Forelimb muscle (tissue), 1 donor: ENCODE results near the gene STK16. TPM values are rescaled to one million over a fixed set of nuclear protein-coding genes. Genes with fewer than 3 reads are reported as not detected.
"Not testable (repeated sequence)": the region's sequence is repeated elsewhere in the genome, so short reads cannot be mapped to it uniquely, and the experiment has no call there.

Source experiments
- DNase-seq: peaks from one replicate; pipeline ENCODE4 v3.0.0-alpha.2; 2013; ENCODE audit warnings: low read depth
- polyA plus RNA-seq: library from polyadenylated mRNA; unstranded; fragments of 120-200 nt; gene quantifications from one replicate; pipeline ENCODE4 v1.2.1, GENCODE V29; 2013; ENCODE audit not compliant: insufficient read length

STK16 gene
- polyA plus RNA-seq, 1 donor: 15.0 TPM

GRCh38 chr2:219243291-219243761 lies 2.0 kb upstream of the STK16 start:
- DNase-seq: no peak

GRCh38 chr2:219244789-219245147 lies 511 bp upstream of the STK16 start:
- no peak for DNase-seq

- DNase-seq: no peak
These were observed 586 bp downstream of the STK16 start for GRCh38 chr2:219245899-219246230.

- DNase-seq: no peak
These were observed 1.3 kb downstream of the STK16 start for GRCh38 chr2:219246559-219246958.

DNA sequence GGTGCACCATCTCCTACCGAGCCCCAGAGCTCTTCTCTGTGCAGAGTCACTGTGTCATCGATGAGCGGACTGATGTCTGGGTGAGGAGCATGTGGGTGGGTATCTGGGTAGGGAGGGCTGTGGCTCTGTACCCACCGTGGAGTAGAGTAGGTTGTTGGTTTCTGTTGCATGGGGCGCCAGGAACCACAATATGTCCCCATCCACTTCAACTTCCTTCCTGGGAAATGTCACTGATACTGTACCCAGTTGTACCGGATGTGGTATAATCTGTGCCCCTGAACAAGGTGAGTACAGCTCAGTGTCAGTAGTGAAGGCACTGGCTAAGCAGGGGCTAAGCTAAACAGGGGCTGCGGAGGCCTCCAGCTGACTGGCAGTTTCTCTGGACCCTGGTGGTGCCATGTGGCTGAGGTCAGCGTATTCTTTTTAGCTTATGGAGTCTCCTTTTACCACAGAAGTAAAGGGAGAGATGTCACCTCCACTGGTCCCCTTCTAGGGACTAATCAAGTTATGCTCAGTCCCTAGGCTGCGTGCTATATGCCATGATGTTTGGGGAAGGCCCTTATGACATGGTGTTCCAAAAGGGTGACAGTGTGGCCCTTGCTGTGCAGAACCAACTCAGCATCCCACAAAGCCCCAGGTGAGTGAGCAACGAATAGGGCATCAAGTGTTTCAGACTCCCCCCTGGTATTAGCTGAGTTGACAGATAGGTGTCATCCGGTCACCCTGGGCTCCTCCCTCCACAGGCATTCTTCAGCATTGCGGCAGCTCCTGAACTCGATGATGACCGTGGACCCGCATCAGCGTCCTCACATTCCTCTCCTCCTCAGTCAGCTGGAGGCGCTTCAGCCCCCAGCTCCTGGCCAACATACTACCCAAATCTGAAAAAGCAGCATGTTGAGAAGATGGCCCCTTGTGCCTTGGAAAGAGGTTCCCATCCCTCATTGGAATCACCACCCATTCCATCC lies 2.7 kb downstream of the STK16 start:
- no peak for DNase-seq

DNA sequence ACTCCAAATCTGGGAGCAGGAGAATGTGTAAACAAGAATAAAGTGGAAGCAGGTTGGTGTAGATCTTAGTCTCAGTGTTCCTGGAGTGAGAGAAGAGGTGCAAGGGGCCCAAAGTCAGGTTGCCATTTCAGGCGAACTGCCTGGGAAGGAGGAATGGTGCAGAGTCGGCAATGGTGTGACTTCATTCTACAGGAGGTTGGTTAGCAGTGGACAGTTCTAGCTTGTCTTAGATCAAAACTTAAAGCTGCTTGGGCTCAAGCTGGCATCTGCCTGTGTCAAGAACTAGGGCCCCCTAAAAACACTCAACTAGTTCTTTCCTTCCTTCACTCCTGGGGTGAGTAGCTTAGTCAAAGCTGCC lies 3.5 kb downstream of the STK16 start:
- no peak for DNase-seq

DNA sequence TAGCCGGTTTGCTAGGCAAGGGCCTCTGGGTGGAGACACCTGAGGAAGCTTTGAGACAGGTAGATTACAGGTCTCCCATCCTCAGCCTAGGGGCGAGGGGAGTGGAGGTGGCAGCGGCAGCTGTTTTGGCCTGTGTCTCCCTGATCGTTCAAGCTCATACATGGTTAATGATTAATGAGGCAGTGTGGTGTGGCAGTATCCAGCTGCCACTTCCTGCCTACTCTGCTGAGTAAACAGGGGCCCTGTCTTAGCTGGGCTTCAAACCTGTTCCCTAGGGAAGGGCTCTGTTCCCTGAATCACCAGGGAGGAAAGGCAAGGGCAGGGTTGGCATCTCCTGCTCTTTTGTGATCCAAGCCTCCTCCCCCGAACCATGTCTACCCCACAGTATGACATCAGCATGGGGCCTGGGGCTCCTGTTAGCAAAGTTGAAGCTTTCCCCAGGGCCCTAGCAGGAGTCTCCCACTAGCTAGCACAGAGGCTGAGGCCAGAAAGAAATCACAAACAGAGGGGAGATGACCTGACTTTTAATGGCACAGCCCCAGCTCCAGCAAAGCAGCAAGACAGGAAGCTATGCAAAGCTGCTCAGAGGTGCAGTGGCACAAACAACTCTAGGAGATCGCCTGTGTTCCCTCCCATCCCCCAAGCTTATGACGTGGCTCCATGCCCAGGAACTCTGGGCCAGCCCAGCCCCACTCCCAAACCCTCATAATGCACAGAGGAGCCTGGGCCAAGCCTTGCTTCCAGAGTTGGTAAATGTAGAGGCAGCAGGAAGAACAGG lies 4.1 kb downstream of the STK16 start:
- DNase-seq: no peak

DNA sequence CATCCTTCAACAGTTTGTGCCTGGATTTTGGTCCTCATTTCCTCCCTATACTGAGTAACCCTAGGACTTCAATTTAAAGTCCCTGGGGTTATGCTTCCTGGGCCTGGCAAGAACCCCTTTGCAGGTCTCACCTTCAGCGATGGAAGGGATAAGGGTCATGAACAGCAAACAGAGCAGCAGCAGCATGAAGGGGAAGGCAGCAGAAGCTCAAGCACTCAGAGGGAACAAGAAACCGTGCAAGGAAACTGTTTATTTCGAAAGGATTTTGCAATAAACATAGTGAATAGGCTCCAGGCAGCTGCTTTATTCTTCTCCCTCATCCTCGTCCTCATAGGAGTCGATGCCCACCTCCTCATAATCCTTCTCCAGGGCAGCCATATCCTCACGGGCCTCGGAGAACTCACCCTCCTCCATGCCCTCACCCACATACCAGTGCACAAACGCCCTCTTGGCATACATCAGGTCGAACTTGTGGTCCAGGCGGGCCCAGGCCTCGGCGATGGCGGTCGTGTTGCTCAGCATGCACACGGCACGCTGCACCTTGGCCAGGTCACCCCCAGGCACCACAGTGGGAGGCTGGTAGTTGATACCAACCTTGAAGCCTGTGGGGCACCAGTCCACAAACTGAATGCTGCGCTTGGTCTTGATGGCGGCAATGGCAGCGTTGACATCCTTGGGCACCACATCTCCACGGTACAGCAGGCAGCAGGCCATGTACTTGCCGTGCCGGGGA lies 4.9 kb downstream of the STK16 start:
- DNase-seq: no peak

DNA sequence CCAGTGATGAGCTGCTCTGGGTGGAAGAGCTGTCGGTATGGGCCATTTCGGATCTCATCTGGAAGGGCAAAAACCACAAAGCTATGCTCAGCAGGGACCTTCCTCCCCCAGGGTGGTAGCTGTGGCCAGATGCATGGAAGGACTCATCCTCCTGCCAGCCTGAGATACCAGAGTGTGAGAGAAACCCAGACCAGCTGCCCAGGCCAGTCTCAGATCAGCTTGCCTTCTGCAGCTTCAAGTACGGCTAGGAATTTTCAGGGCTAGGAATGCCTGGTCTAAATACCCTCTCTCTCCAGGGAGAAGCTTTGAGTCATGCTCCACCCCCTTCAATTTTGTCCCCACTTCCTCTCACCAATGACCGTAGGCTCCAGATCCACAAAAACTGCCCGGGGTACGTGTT lies 6.4 kb downstream of the STK16 start:
- DNase-seq: no peak

- DNase-seq: no peak
These were observed 6.8 kb downstream of the STK16 start for GRCh38 chr2:219252084-219252483.

DNA sequence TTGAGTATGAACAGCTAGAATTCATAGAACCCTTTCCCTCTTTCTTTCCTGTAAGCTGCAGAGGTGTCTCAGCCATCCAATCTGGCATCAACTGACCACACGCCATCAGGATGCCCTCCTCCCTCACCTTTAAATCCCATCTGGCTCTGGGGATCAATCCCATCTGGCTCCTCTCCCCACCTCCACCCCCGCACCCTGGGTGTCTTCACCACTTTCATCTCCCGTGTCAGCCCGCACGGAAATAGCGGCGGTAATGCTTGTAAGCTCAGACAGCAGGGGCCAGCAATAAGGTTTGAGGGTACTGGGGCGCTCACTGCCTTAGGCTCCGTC lies 7.3 kb downstream of the STK16 start:
- no peak for DNase-seq

- no peak for DNase-seq
These were observed 7.8 kb downstream of the STK16 start, which contains the start of gene TUBA4B for GRCh38 chr2:219252900-219253752. Gene TUBA4B, plus strand, starts transcription at chr2:219253243. Its CDS starts 165 bp downstream, at chr2:219253408.

DNA sequence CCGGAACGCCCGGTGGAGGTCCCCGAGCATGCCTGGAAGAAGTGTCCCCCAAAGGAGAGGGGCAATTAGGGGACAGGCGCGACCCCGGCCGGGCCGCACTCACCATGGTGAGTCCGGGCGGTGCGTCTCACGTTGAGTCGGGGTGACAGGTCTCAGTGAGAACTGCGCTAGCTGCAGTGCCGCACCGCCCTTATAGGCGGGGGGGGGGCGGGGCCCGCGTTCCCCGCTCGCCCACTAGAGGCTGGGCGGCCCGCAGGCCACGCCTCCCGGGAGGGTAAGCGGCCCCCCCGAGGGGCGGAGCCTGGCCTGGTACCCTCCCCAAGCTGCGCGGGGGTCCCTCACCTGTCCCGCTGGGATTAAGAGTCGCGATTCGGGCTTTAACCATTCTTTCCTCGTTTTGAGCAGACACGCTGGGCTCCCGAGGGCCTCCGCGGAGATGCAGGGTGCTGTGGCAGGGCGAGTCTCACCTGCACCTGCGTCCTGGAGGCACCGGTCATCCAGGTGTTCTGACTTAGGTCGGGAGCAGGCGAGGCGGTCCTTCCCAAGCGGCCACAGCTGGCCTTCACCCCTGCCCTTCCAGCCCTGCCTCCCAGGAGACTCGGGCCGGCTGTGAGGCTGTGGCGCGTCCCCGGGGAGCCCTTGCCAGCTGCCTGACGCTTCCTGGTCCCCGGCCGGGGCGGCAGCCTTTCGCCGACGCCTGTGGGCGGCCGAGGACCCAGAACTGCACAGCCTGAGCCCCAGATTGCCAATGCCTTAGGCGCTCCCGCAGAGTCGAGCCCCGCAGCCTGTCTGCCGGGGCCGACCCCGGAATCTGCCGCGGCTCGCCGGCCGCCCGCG lies 8.7 kb downstream of the STK16 start, which contains the start of gene TUBA4A:
TUBA4A (minus strand) TSS at position 166 of the 837 bp plus-strand sequence; CDS start at position 106, 60 bp downstream.
- DNase-seq: no peak

GRCh38 chr2:219254590-219255201 lies 9.4 kb downstream of the STK16 start:
- no peak for DNase-seq

GRCh38 chr2:219258942-219259341 lies 13.7 kb downstream of the STK16 start:
- DNase-seq: not testable (repeated sequence)

DNA sequence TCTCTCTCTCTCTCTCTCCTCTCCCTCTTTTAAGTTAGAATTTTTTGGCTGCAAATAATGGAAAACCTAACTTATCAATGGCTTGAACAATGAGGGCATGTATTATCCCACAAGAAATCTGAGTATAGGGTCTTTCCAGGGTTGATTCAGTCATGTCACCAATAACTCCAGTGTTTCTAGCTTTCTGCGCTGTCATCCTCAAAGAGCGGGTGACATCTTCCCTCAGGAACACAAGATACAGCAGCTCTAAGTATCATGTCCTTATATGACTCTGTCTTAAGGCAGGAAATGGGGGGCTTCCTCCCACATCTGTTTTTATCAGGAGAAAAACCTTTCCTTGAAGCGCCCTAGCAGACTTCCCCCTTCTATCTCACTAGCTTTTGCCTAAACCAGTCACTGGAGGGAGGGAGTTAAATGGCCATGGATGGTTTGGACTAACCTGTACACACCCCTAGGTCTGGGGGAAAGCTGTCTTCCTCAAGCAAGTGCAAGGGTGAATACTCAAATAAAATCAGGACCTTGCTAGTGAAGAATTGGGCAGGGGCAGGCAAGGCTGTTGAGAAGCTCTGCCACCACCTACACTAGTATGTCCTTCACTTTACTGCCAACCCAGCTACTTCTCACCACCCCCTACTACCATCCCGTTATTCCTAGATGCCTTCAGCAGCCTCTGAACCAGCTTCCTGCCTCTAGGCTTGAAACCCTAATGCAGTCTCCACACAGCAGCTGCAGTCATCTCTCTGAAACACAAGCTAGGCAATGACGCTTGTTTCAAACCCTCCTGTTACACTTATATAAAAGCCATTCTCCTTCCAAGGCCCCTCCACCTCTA lies 16.0 kb downstream of the STK16 start:
- no peak for DNase-seq

DNA sequence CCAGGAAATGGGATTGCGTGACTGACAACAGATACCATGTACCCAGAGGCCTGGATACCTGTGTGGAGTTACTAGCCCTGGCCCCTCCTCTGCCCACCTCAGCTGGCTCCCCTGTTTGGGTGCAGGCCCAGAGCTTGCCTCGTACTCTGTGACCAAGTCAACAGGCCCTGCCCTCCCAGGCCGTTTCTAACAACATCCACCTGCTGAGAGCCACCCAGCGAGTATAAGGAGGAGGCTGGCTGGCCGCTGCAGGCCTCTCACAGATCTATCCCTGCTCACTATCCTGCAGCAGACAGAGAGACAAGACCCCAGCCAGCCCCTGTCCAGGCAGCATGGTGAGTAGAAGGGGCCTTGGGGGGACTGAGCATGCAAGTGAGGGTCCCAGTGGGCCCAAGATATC lies 21.0 kb downstream of the STK16 start:
- DNase-seq: no peak

DNA sequence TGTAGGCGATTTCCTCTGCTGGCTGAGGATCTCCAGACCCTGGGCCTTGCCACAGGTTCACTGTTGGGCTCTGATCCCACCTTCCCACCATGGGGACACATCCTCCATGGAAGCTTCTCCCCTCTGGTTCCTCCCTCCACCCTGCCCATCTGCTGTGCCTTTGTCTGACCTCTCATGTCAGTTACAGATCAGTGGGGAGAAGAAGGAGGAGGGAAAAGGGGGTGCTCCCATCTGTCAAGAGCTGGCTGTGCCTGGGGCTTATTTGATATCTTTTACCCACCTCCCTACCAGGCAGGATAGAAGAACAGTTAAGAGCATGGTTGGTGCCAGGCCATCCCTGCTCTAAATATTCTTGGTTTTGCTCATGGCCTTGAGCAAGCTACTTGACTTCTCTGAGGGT lies 21.6 kb downstream of the STK16 start:
- no peak for DNase-seq

DNA sequence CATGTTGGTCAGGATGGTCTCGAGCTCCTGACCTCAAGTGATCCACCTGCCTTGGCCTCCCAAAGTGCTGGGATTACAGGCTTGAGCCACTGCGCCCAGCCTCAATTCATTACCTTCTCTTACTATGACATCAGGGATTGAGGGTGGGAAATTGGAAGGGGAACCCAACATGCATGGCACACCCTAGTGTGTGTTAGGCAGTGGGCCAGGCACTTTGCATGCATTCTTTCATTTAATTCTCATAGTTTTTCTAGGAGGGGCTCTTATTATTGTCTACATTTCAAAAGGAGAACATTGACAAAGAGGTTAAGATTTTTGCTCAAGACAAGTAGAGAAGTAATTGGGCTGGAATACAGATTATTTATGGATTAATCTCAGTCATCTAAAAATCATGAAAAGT lies 23.0 kb downstream of the STK16 start:
- DNase-seq: no peak
